HT1080 (cell line): ENCODE data around the gene SORBS2. TPM values are rescaled to one million over a fixed set of nuclear protein-coding genes. Genes with fewer than 3 reads are reported as not detected.

ENCODE experiments used
- small RNA-seq: library from RNA; depleted of rRNA; stranded (forward); fragments of <200 nt; gene quantifications from one replicate; pipeline ENCODE3, GENCODE V24; 2014
- total RNA-seq: library from RNA; depleted of rRNA; stranded (reverse); fragments of >200 nt; shearing (Covaris generic); gene quantifications from 2 replicates; pipeline ENCODE4 v1.2.3, GENCODE V29; 2014

Gene SORBS2
- total RNA-seq, 1 experiment from 2014 or later, result 14.6 TPM

Small RNAs within 50 kb of the gene (small RNA-seq; reads per million reads assigned to genes)
- not detected for gene RF00019
